T-helper 17 cell (primary cell): Measurements from ENCODE around the gene NNT. TPM values are rescaled to one million over a fixed set of nuclear protein-coding genes. Genes with fewer than 3 reads are reported as not detected.
A peak's percentile ranks its signal among the peaks of the same experiment; 100 is the strongest.
"Not testable (repeated sequence)": the region's sequence is repeated elsewhere in the genome, so short reads cannot be mapped to it uniquely, and the experiment has no call there.

Experiments used
- ATAC-seq: fragments of 150-1000 bp; cut with Tn5 transposase; 2 replicates; pipeline ENCODE4 v1.10.0; 2021; ENCODE audit warnings: mild to moderate bottlenecking, moderate library complexity
- DNase-seq, 3 donors: peaks; one replicate each; pipeline versions ENCODE4 v3.0.0 to v3.0.0-alpha.2; 2020 to 2021
- H3K9me3 ChIP-seq: one replicate; pipeline ENCODE4 v1.7.0; 2013; ENCODE audit warnings: low read length, mild to moderate bottlenecking; ENCODE audit not compliant: control insufficient read depth, poor library complexity, severe bottlenecking
- H3K27ac Mint-ChIP-seq: one replicate; pipeline ENCODE4 v1.8.0; 2022; ENCODE audit warnings: mild to moderate bottlenecking, moderate library complexity, mixed read lengths
- H3K27me3 Mint-ChIP-seq: one replicate; pipeline ENCODE4 v1.8.0; 2022; ENCODE audit warnings: mixed read lengths
- H3K36me3 Mint-ChIP-seq: one replicate; pipeline ENCODE4 v1.8.0; 2022; ENCODE audit warnings: low read depth, mixed read lengths
- H3K4me1 Mint-ChIP-seq: one replicate; pipeline ENCODE4 v1.8.0; 2022; ENCODE audit warnings: mild to moderate bottlenecking, mixed read lengths
- H3K4me3 Mint-ChIP-seq: one replicate; pipeline ENCODE4 v1.8.0; 2022; ENCODE audit warnings: mild to moderate bottlenecking, moderate library complexity, mixed read lengths
- total RNA-seq, 4 donors: library from RNA in 2 of 4; stranded (reverse) in 2 of 4; gene quantifications; one replicate each; pipeline ENCODE4 v1.2.3 and lab custom pipeline; 2022 to 2026

Gene NNT
- total RNA-seq, 2 donors from 2014 or later: 42.6 to 49.5 TPM

DNA sequence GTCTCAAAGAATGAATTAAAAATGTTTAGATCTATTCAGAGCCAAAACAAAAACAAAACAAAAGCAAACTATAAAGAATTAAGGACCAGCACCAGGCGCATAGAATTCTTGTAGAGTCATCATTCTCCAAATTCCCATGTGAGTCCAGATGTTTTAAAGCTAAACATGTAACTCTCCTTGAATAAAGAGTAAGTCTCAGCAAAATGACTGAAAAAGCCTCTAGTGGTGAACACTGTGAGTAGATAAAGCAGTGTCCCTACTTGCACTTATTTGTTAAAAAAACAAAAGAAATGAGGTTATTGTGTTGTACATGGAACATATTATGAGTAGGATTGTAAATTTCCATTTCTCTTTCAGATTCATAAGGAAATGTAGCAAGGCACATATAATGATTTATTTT is 44.0 kb downstream of the NNT start:
- ATAC-seq (no peak), DNase-seq (no peak)
- H3K27me3 Mint-ChIP-seq: no peaks in the 10 kb centered on the region
- H3K27ac Mint-ChIP-seq: no peak overlapping the region
- peaks cover 7% of the 10 kb centered on the region for H3K4me1 Mint-ChIP-seq
- H3K9me3 ChIP-seq: no peaks in the 10 kb centered on the region
- H3K4me3 Mint-ChIP-seq: no peak overlapping the region
- peaks cover 3% of the 10 kb centered on the region for H3K36me3 Mint-ChIP-seq

DNA sequence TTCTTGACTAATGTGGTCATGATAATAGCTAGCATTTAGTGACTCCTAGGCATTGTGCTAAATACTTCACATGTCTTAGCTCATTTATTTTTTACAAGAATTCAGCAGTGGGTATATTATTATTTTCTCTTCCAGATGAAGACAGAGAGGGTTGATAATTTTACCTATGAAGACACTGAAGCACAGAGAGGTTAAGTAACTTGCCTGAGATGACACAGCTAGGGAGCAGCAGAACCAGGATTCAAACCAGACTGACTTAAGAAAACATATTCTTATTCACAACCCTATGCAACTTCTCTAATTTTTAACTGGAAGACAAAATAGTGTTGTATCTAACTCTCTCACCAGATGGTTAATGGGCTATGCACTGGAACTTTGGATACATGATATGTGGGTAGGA is 44.8 kb downstream of the NNT start:
- H3K4me1 Mint-ChIP-seq: peaks cover 4% of the 10 kb centered on the region
- H3K27me3 Mint-ChIP-seq: no peaks in the 10 kb centered on the region
- H3K27ac Mint-ChIP-seq: no peak overlapping the region
- H3K4me3 Mint-ChIP-seq: no peak overlapping the region
- DNase-seq (no peak), ATAC-seq (no peak)
- H3K36me3 Mint-ChIP-seq: peaks cover 3% of the 10 kb centered on the region
- H3K9me3 ChIP-seq: no peaks in the 10 kb centered on the region

GRCh38 chr5:43648499-43649124 is 45.6 kb downstream of the NNT start:
- no peaks in the 10 kb centered on the region for H3K9me3 ChIP-seq
- H3K36me3 Mint-ChIP-seq: peaks cover 3% of the 10 kb centered on the region
- no peak overlapping the region for H3K4me3 Mint-ChIP-seq
- peaks cover 2% of the 10 kb centered on the region for H3K4me1 Mint-ChIP-seq
- H3K27me3 Mint-ChIP-seq: no peaks in the 10 kb centered on the region
- no peak for ATAC-seq
- peak overlapping the region; percentile 75 for H3K27ac Mint-ChIP-seq
- DNase-seq: no peak

GRCh38 chr5:43649256-43649655 is 46.3 kb downstream of the NNT start:
- H3K27me3 Mint-ChIP-seq: no peaks in the 10 kb centered on the region
- no peaks in the 10 kb centered on the region for H3K9me3 ChIP-seq
- H3K4me3 Mint-ChIP-seq: no peak overlapping the region
- H3K27ac Mint-ChIP-seq: peak overlapping the region; percentile 75
- H3K4me1 Mint-ChIP-seq: peaks cover 2% of the 10 kb centered on the region
- DNase-seq (no peak), ATAC-seq (no peak)
- peaks cover 3% of the 10 kb centered on the region for H3K36me3 Mint-ChIP-seq

GRCh38 chr5:43652537-43653302 is 49.7 kb downstream of the NNT start:
- no peak for ATAC-seq
- no peak for DNase-seq
- H3K27me3 Mint-ChIP-seq: no peaks in the 10 kb centered on the region
- no peaks in the 10 kb centered on the region for H3K9me3 ChIP-seq
- no peak overlapping the region for H3K4me3 Mint-ChIP-seq
- H3K27ac Mint-ChIP-seq: no peak overlapping the region
- peaks cover 2% of the 10 kb centered on the region for H3K4me1 Mint-ChIP-seq
- peaks cover 8% of the 10 kb centered on the region for H3K36me3 Mint-ChIP-seq

DNA sequence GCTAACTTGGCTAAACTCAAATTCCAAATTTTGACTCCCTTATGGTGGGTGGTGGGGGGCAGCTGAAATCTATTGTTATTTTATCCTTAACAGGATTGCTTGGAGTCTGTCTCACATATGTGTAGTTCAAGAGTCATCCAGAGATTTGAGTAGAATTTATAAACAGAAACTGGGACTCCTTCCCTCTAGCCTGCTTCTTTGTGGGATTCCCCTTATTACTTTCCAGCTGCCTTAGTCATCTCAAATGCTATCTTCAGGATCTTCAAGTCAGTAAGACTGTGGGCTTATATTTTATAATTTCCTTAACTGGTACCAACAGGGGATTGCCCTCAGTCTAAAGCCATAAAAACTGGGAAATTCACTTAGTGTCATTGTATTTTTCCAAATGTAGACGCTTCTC is 55.5 kb downstream of the NNT start:
- no peaks in the 10 kb centered on the region for H3K4me1 Mint-ChIP-seq
- H3K9me3 ChIP-seq: no peaks in the 10 kb centered on the region
- H3K27ac Mint-ChIP-seq: no peak overlapping the region
- ATAC-seq: no peak
- H3K27me3 Mint-ChIP-seq: no peaks in the 10 kb centered on the region
- no peak overlapping the region for H3K4me3 Mint-ChIP-seq
- H3K36me3 Mint-ChIP-seq: peaks cover 8% of the 10 kb centered on the region
- no peak for DNase-seq

DNA sequence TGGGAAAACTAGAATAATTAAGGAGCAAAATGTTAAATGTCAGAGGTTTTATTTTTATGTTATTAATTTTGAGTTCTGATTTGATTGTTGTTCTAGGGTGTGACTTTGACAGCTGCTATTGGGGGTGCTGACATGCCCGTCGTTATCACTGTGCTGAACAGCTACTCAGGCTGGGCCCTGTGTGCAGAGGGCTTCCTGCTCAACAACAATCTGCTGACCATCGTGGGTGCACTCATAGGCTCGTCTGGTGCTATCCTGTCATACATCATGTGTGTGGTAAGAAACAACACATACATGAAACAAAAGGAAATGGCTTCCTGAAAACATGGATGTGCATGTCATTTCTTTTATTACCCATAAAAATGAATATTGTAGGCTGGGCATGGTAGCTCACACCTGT is 56.1 kb downstream of the NNT start:
- peaks cover 8% of the 10 kb centered on the region for H3K36me3 Mint-ChIP-seq
- H3K27ac Mint-ChIP-seq: no peak overlapping the region
- no peaks in the 10 kb centered on the region for H3K27me3 Mint-ChIP-seq
- no peak for DNase-seq
- H3K4me3 Mint-ChIP-seq: no peak overlapping the region
- H3K9me3 ChIP-seq: no peaks in the 10 kb centered on the region
- no peak for ATAC-seq
- no peaks in the 10 kb centered on the region for H3K4me1 Mint-ChIP-seq

DNA sequence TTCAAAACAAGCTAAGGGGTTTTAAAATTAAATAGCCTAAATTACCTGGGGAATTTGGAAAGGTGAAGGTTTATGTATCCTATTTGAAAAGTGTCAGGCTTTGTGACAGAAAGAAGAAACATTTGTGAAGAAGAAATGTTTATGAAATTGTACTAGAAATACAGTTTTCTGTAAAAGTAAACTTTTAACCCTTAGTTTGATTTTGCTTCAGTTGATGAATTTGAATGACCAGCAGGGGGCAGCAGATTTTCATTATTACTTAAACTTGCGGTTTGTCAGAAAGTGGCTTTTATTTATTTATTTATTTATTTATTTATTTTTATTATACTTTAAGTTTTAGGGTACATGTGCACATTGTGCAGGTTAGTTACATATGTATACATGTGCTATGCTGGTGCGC is 58.1 kb downstream of the NNT start:
- Mint-ChIP-seq H3K27ac (no peak overlapping the region), H3K27me3 (no peaks in the 10 kb centered on the region), H3K4me3 (no peak overlapping the region), H3K36me3 (peaks cover 8% of the 10 kb centered on the region), H3K4me1 (no peaks in the 10 kb centered on the region)
- no peak for ATAC-seq
- no peak for DNase-seq
- H3K9me3 ChIP-seq: no peaks in the 10 kb centered on the region

- ATAC-seq (no peak), DNase-seq (no peak)
- no peak overlapping the region for H3K27ac Mint-ChIP-seq
- no peak overlapping the region for H3K4me3 Mint-ChIP-seq
- H3K4me1 Mint-ChIP-seq: peaks cover 5% of the 10 kb centered on the region
- no peaks in the 10 kb centered on the region for H3K9me3 ChIP-seq
- H3K27me3 Mint-ChIP-seq: no peaks in the 10 kb centered on the region
- peaks cover 12% of the 10 kb centered on the region for H3K36me3 Mint-ChIP-seq
These were observed 60.9 kb downstream of the NNT start for GRCh38 chr5:43663916-43664315.

DNA sequence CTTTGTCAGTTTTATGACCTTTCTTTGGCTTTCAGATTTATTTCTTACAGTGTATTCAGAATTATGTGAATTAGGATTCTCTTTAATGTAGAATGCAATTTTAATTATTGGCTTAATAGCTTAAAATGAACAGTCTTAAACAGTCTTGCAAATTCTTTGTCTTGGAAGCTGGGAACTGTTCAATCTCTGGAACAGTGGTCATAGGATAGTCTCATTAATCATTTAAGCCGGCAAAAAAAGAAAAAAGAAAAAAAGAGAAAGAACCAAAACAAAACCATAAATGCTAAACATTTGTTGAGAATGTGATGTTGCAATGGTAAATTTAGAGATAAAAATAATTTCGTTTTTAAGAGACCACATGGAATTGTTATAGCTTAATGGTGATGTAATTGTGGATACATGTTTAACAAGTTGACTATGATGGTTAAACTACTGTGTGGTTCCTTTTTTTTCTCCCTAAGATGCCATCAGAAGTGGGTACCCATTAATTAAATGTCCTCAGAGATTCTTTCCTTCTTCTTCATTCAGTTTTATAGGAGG is 61.6 kb downstream of the NNT start:
- no peak overlapping the region for H3K27ac Mint-ChIP-seq
- H3K4me1 Mint-ChIP-seq: peaks cover 5% of the 10 kb centered on the region
- H3K36me3 Mint-ChIP-seq: peaks cover 12% of the 10 kb centered on the region
- no peak for DNase-seq
- no peak overlapping the region for H3K4me3 Mint-ChIP-seq
- no peaks in the 10 kb centered on the region for H3K27me3 Mint-ChIP-seq
- no peaks in the 10 kb centered on the region for H3K9me3 ChIP-seq
- ATAC-seq: no peak

DNA sequence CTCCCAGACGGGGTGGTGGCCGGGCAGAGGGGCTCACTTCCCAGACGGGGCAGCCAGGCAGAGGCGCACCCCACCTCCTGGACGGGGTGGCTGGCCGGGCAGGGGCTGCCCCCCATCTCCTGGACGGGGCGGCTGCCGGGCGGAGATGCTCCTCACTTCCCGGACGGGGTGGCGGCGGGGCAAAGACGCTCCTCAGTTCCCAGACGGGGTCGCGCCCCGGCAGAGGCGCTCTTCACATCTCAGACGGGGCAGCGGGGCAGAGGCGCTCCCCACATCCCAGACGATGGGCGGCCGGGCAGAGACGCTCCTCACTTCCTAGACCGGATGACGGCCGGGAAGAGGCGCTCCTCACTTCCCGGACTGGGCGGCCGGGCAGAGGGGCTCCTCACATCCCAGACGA is 62.8 kb downstream of the NNT start:
- H3K9me3 ChIP-seq, H3K4me3 Mint-ChIP-seq, DNase-seq, H3K27ac Mint-ChIP-seq, H3K4me1 Mint-ChIP-seq, ATAC-seq, H3K27me3 Mint-ChIP-seq: not testable (repeated sequence)
- H3K36me3 Mint-ChIP-seq: peaks cover 12% of the 10 kb centered on the region

DNA sequence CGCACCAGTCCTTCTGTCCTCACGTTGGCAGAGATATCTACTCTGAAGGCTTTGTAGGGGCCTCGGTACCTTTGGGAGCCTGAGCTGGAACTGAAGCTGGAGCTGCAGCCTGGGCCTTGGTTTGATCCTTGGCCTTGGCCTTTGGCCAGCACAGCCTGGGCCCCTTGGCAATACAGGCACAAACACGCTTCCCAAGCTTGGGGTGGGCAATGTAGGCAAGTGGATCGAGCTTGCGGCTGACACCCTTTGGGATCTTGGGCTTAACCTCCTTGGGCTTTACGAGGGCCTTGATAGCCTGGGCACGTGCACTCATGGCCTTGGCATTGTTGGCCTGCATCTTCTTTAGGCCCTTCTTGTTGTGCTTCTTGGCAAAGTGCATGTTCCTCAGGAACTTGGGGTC is 63.7 kb downstream of the NNT start:
- DNase-seq, H3K9me3 ChIP-seq, H3K4me3 Mint-ChIP-seq, ATAC-seq, H3K27me3 Mint-ChIP-seq, H3K27ac Mint-ChIP-seq, H3K4me1 Mint-ChIP-seq: not testable (repeated sequence)
- peaks cover 12% of the 10 kb centered on the region for H3K36me3 Mint-ChIP-seq

DNA sequence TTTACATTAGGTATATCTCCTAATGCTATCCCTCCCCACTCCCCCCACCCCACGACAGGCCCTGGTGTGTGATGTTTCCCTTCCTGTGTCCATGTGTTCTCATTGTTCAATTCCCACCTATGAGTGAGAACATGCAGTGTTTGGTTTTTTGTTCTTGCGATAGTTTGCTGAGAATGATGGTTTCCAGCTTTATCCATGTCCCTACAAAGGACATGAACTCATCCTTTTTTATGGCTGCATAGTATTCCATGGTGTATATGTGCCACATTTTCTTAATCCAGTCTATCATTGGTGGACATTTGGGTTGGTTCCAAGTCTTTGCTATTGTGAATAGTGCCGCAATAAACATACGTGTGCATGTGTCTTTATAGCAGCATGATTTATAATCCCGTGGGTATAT is 64.4 kb downstream of the NNT start:
- not testable (repeated sequence) for ATAC-seq, DNase-seq, H3K4me3 Mint-ChIP-seq, H3K27ac Mint-ChIP-seq, H3K27me3 Mint-ChIP-seq, H3K4me1 Mint-ChIP-seq, H3K9me3 ChIP-seq
- peaks cover 12% of the 10 kb centered on the region for H3K36me3 Mint-ChIP-seq

GRCh38 chr5:43674536-43674935 is 71.6 kb downstream of the NNT start:
- no peaks in the 10 kb centered on the region for H3K9me3 ChIP-seq
- no peak overlapping the region for H3K4me3 Mint-ChIP-seq
- H3K27ac Mint-ChIP-seq: no peak overlapping the region
- no peaks in the 10 kb centered on the region for H3K27me3 Mint-ChIP-seq
- ATAC-seq: no peak
- no peak for DNase-seq
- peaks cover 6% of the 10 kb centered on the region for H3K36me3 Mint-ChIP-seq
- peaks cover 6% of the 10 kb centered on the region for H3K4me1 Mint-ChIP-seq
